Loucy (cell line): ENCODE measurements around the gene IL36G.

Experiments used
- H2AFZ ChIP-seq: fragments of 200-600 bp; sonication (generic); 2 replicates; pipeline ENCODE4 v1.6.0; 2016; ENCODE audit warnings: antibody characterized with exemption, mild to moderate bottlenecking, low read length, moderate library complexity
- H3F3A ChIP-seq: fragments of 200-600 bp; 2 replicates; pipeline ENCODE4 v1.6.0; 2016; ENCODE audit warnings: antibody characterized with exemption, low read depth, mild to moderate bottlenecking
- H3K27me3 ChIP-seq: fragments of 200-600 bp; sonication (generic); 2 replicates; pipeline ENCODE4 v1.6.1; 2014; ENCODE audit warnings: low read length, mild to moderate bottlenecking; ENCODE audit not compliant: insufficient read depth, poor library complexity, severe bottlenecking
- H3K36me3 ChIP-seq: fragments of 200-600 bp; sonication (generic); 2 replicates; pipeline ENCODE4 v1.6.1; 2016; ENCODE audit warnings: low read length; ENCODE audit not compliant: insufficient read depth
- H3K4me1 ChIP-seq: fragments of 200-600 bp; sonication (generic); 2 replicates; pipeline ENCODE4 v1.5.1; 2014; ENCODE audit warnings: low read length, mild to moderate bottlenecking; ENCODE audit not compliant: insufficient read depth, poor library complexity, severe bottlenecking
- H3K4me2 ChIP-seq: fragments of 200-600 bp; sonication (generic); 2 replicates; pipeline ENCODE4 v1.6.0; 2014; ENCODE audit warnings: antibody characterized with exemption, low read length, low read depth, mild to moderate bottlenecking; ENCODE audit not compliant: poor library complexity, severe bottlenecking
- H3K4me3 ChIP-seq: fragments of 200-600 bp; sonication (generic); 2 replicates; pipeline ENCODE4 v1.5.1; 2014; ENCODE audit warnings: low read length, mild to moderate bottlenecking, mixed read lengths; ENCODE audit not compliant: poor library complexity, severe bottlenecking
- H3K79me2 ChIP-seq: fragments of 200-600 bp; sonication (generic); 2 replicates; pipeline ENCODE4 v1.6.1; 2014; ENCODE audit warnings: low read length; ENCODE audit not compliant: insufficient read depth
- H3K9ac ChIP-seq: fragments of 200-600 bp; sonication (generic); 2 replicates; pipeline ENCODE4 v1.6.0; 2014; ENCODE audit warnings: mild to moderate bottlenecking, low read depth, low read length, moderate library complexity; ENCODE audit not compliant: poor library complexity, severe bottlenecking
- H3K9me2 ChIP-seq: fragments of 200-600 bp; sonication (generic); replicated peaks from 2 replicates; pipeline ENCODE4 v1.6.1; 2016; ENCODE audit warnings: low read depth, low read length, mixed read lengths
- H3K9me3 ChIP-seq: fragments of 200-600 bp; sonication (generic); 2 replicates; pipeline ENCODE4 v1.6.1; 2014; ENCODE audit warnings: mild to moderate bottlenecking, antibody characterized with exemption, low read length, low read depth; ENCODE audit not compliant: insufficient read depth
- H4K20me1 ChIP-seq: fragments of 200-600 bp; sonication (generic); 2 replicates; pipeline ENCODE4 v1.6.0; 2014; ENCODE audit warnings: antibody characterized with exemption, low read length, mild to moderate bottlenecking; ENCODE audit not compliant: insufficient read depth, poor library complexity, severe bottlenecking
- CTCF ChIP-seq: fragments of 200-600 bp; sonication (generic); conservative IDR thresholded peaks from 2 replicates; pipeline ENCODE4 v1.5.1; 2014; ENCODE audit warnings: mild to moderate bottlenecking, antibody characterized with exemption, low read length
- EZH2phosphoT487 ChIP-seq: fragments of 200-600 bp; IDR thresholded peaks from 2 replicates; pipeline ENCODE4 v1.6.1; 2018; ENCODE audit warnings: antibody characterized with exemption, mild to moderate bottlenecking, moderate library complexity, borderline replicate concordance

Gene IL36G

GRCh38 chr2:112959109-112959812 is 18.5 kb upstream of the IL36G start:
- Histone ChIP-seq H3K4me2 (no peak overlapping the region), H3K9me3 (no peaks in the 10 kb centered on the region), H3K4me1 (no peaks in the 10 kb centered on the region), H2AFZ (no peak overlapping the region), H3K36me3 (no peaks in the 10 kb centered on the region), H3F3A (no peaks in the 10 kb centered on the region), H3K9ac (no peak overlapping the region), H3K79me2 (no peaks in the 10 kb centered on the region), H3K4me3 (no peak overlapping the region), H4K20me1 (no peaks in the 10 kb centered on the region), H3K27me3 (peaks cover 6% of the 10 kb centered on the region), H3K9me2 (no peaks in the 10 kb centered on the region)
- peak; percentile 48 for TF ChIP-seq CTCF
- TF ChIP-seq EZH2phosphoT487: no peak

- Histone ChIP-seq H3F3A (no peaks in the 10 kb centered on the region), H3K79me2 (no peaks in the 10 kb centered on the region), H3K9ac (no peak overlapping the region), H3K36me3 (no peaks in the 10 kb centered on the region), H4K20me1 (no peaks in the 10 kb centered on the region), H3K4me3 (no peak overlapping the region), H3K9me2 (no peaks in the 10 kb centered on the region), H3K9me3 (no peaks in the 10 kb centered on the region), H3K4me2 (no peak overlapping the region), H3K27me3 (peaks cover 14% of the 10 kb centered on the region), H3K4me1 (no peaks in the 10 kb centered on the region), H2AFZ (no peak overlapping the region)
- TF ChIP-seq CTCF (peak; percentile 30; the same call in 1 of the 2 replicates), EZH2phosphoT487 (no peak)
Observed at GRCh38 chr2:112960230-112960825, 17.5 kb upstream of the IL36G start.

- Histone ChIP-seq H3K4me1 (no peaks in the 10 kb centered on the region), H3K4me3 (no peak overlapping the region), H3K27me3 (peaks cover 36% of the 10 kb centered on the region), H3K4me2 (no peak overlapping the region), H3K79me2 (no peaks in the 10 kb centered on the region), H3K9ac (no peak overlapping the region), H2AFZ (no peak overlapping the region), H3F3A (no peaks in the 10 kb centered on the region), H4K20me1 (no peaks in the 10 kb centered on the region), H3K9me3 (no peaks in the 10 kb centered on the region), H3K9me2 (no peaks in the 10 kb centered on the region), H3K36me3 (no peaks in the 10 kb centered on the region)
- TF ChIP-seq CTCF (no peak), EZH2phosphoT487 (no peak)
Observed at GRCh38 chr2:112962308-112963175, 15.3 kb upstream of the IL36G start.
